Cardiac muscle cell (in vitro differentiated cells and primary cell): ENCODE results near the gene CHSY1. TPM values are rescaled to one million over a fixed set of nuclear protein-coding genes. Genes with fewer than 3 reads are reported as not detected.
A peak's percentile ranks its signal among the peaks of the same experiment; 100 is the strongest.

Experiments
- DNase-seq, 2 donors: peaks; one replicate each; pipeline versions ENCODE4 v3.0.0 to v3.0.0-alpha.2; 2010 to 2017; ENCODE audit warnings: low read depth in 1 of 2, low spot score in 1 of 2
- H3K27ac ChIP-seq: fragments of 200-600 bp; sonication (generic); 2 replicates; pipeline ENCODE4 v1.5.1; 2016
- H3K27me3 ChIP-seq: fragments of 200-600 bp; sonication (generic); 2 replicates; pipeline ENCODE4 v1.6.0; 2016; ENCODE audit warnings: control low read depth
- H3K36me3 ChIP-seq: fragments of 200-600 bp; sonication (generic); 2 replicates; pipeline ENCODE4 v1.5.1; 2016; ENCODE audit warnings: control low read depth
- H3K4me1 ChIP-seq: fragments of 200-600 bp; sonication (generic); 2 replicates; pipeline ENCODE4 v1.8.1; 2017; ENCODE audit warnings: low read depth, mild to moderate bottlenecking, mixed run types
- H3K4me3 ChIP-seq: fragments of 200-600 bp; sonication (generic); 2 replicates; pipeline ENCODE4 v1.5.1; 2016; ENCODE audit warnings: mild to moderate bottlenecking
- H3K9me3 ChIP-seq: fragments of 200-600 bp; sonication (generic); 2 replicates; pipeline ENCODE4 v1.5.1; 2017; ENCODE audit warnings: low read depth, mild to moderate bottlenecking, control low read depth
- CTCF ChIP-seq: IDR thresholded peaks from 2 replicates; pipeline ENCODE4 v1.5.1; 2012; ENCODE audit warnings: low read depth, mild to moderate bottlenecking, low read length
- polyA plus RNA-seq: library from polyadenylated mRNA; unstranded; fragments of >200 nt; fragmentation: Nextera tagmentation; extraction: Ambion mirVana; gene quantifications from 2 replicates; pipeline ENCODE4 v1.2.1, GENCODE V29; 2016
- total RNA-seq: library from RNA; depleted of rRNA; stranded (reverse); fragments of >200 nt; gene quantifications from 2 replicates; pipeline ENCODE4 v1.2.3, GENCODE V29; 2016

CHSY1 gene
- total and polyA plus RNA-seq, 2 experiments from 2014 or later = 30.3 to 33.4 TPM

GRCh38 chr15:101210058-101210457 is 41.8 kb downstream of the CHSY1 start:
- no peak for DNase-seq
- TF ChIP-seq CTCF = no peak
- H3K4me1 ChIP-seq = peaks cover 53% of the 10 kb centered on the region
- no peaks in the 10 kb centered on the region for H3K36me3 ChIP-seq
- peak overlapping the region; percentile 60 for H3K27ac ChIP-seq
- H3K4me3 ChIP-seq = no peak overlapping the region
- H3K9me3 ChIP-seq = no peaks in the 10 kb centered on the region
- H3K27me3 ChIP-seq = no peaks in the 10 kb centered on the region

GRCh38 chr15:101209285-101209845 is 42.5 kb downstream of the CHSY1 start:
- no peak for TF ChIP-seq CTCF
- Histone ChIP-seq H3K27me3 (no peaks in the 10 kb centered on the region), H3K9me3 (no peaks in the 10 kb centered on the region), H3K4me1 (peaks cover 53% of the 10 kb centered on the region), H3K4me3 (no peak overlapping the region), H3K36me3 (no peaks in the 10 kb centered on the region), H3K27ac (peak overlapping the region; percentile 60)
- DNase-seq = no peak

- peaks cover 67% of the 10 kb centered on the region for H3K4me1 ChIP-seq
- no peaks in the 10 kb centered on the region for H3K9me3 ChIP-seq
- no peaks in the 10 kb centered on the region for H3K36me3 ChIP-seq
- no peaks in the 10 kb centered on the region for H3K27me3 ChIP-seq
- DNase-seq = peak in 1 of 2 donors; percentile 86
- H3K27ac ChIP-seq = no peak overlapping the region
- no peak for TF ChIP-seq CTCF
- no peak overlapping the region for H3K4me3 ChIP-seq
These were observed 44.0 kb downstream of the CHSY1 start for GRCh38 chr15:101207867-101208288.

- H3K36me3 ChIP-seq = no peaks in the 10 kb centered on the region
- H3K4me3 ChIP-seq = no peak overlapping the region
- H3K9me3 ChIP-seq = no peaks in the 10 kb centered on the region
- TF ChIP-seq CTCF = no peak
- peaks cover 63% of the 10 kb centered on the region for H3K4me1 ChIP-seq
- peak overlapping the region; percentile 56 for H3K27ac ChIP-seq
- peak in 1 of 2 donors; percentile 38 for DNase-seq
- no peaks in the 10 kb centered on the region for H3K27me3 ChIP-seq
These were observed 45.7 kb downstream of the CHSY1 start for GRCh38 chr15:101206176-101206591.

- H3K9me3 ChIP-seq = no peaks in the 10 kb centered on the region
- no peaks in the 10 kb centered on the region for H3K36me3 ChIP-seq
- peak in 1 of 2 donors; percentile 57 for DNase-seq
- no peak overlapping the region for H3K4me3 ChIP-seq
- H3K27ac ChIP-seq = no peak overlapping the region
- no peak for TF ChIP-seq CTCF
- peaks cover 51% of the 10 kb centered on the region for H3K4me1 ChIP-seq
- H3K27me3 ChIP-seq = no peaks in the 10 kb centered on the region
These were observed 46.9 kb downstream of the CHSY1 start for GRCh38 chr15:101204739-101205535.
